IMR-90 (cell line): Measurements from ENCODE around the gene SLC2A8. TPM values are rescaled to one million over a fixed set of nuclear protein-coding genes. Genes with fewer than 3 reads are reported as not detected.

ENCODE experiments used
- ATAC-seq: fragments of 200-7000 bp; cut with Tn5 transposase; 2 replicates; pipeline ENCODE4 v1.9.1; 2020; ENCODE audit warnings: low read depth, mild to moderate bottlenecking, moderate library complexity
- BruUV-seq: library from RNA; stranded (reverse); fragments of 400-500 nt; replicated peaks from 2 replicates; lab custom pipeline; 2021; lab: Mats Ljungman, UMichigan
- CTCF ChIA-PET: fragments of 300-600 bp; formaldehyde crosslinking; extraction: SDS; loops from one replicate; lab custom pipeline; 2021; ENCODE audit warnings: antibody characterized with exemption; lab: Yijun Ruan, JAX
- POLR2A ChIA-PET: fragments of 300-600 bp; sonication (Branson Sonifier 250); formaldehyde crosslinking; loops from one replicate; lab custom pipeline; 2022; ENCODE audit warnings: antibody characterized with exemption; ENCODE audit not compliant: unreplicated experiment; lab: Charles Lee
- DNase-seq: peaks from one replicate; pipeline ENCODE4 v3.0.0; 2013
- H2AFZ ChIP-seq: replicated peaks from 2 replicates; pipeline ENCODE3; 2013; ENCODE audit warnings: low read length, mild to moderate bottlenecking; ENCODE audit not compliant: poor library complexity
- H2AK5ac ChIP-seq: 2 replicates; pipeline ENCODE4 v1.6.1; 2013; ENCODE audit warnings: low read depth, low read length, inconsistent platforms
- H2AK9ac ChIP-seq: replicated peaks from 2 replicates; pipeline ENCODE3; 2013; ENCODE audit warnings: mild to moderate bottlenecking, low read depth, low read length, moderate library complexity; ENCODE audit not compliant: poor library complexity
- H2BK120ac ChIP-seq: 2 replicates; pipeline ENCODE4 v1.6.1; 2013; ENCODE audit warnings: low read depth, low read length, inconsistent platforms
- H2BK15ac ChIP-seq: 3 replicates; pipeline ENCODE4 v1.6.1; 2013; ENCODE audit warnings: low read depth, low read length, inconsistent platforms
- H2BK20ac ChIP-seq: 2 replicates; pipeline ENCODE4 v1.6.1; 2013; ENCODE audit warnings: low read depth, mild to moderate bottlenecking, inconsistent platforms, low read length, moderate library complexity
- H2BK5ac ChIP-seq: 2 replicates; pipeline ENCODE4 v1.6.1; 2013; ENCODE audit warnings: mild to moderate bottlenecking, low read depth, low read length, inconsistent platforms; ENCODE audit not compliant: poor library complexity, severe bottlenecking
- H3K14ac ChIP-seq: replicated peaks from 2 replicates; pipeline ENCODE4 v1.6.1; 2013; ENCODE audit warnings: low read depth, low read length, inconsistent platforms
- H3K18ac ChIP-seq: 2 replicates; pipeline ENCODE4 v1.6.1; 2013; ENCODE audit warnings: low read depth, low read length, control low read depth
- H3K23ac ChIP-seq: 2 replicates; pipeline ENCODE4 v1.6.1; 2013; ENCODE audit warnings: low read depth, low read length, inconsistent platforms
- H3K27ac ChIP-seq: 2 replicates; pipeline ENCODE4 v1.5.1; 2013; ENCODE audit warnings: mild to moderate bottlenecking, control low read depth, low read length; ENCODE audit not compliant: insufficient read depth
- H3K27me3 ChIP-seq: 2 replicates; pipeline ENCODE4 v1.6.1; 2013; ENCODE audit warnings: low read length; ENCODE audit not compliant: control insufficient read depth, insufficient read depth
- H3K36me3 ChIP-seq: 2 replicates; pipeline ENCODE4 v1.6.1; 2013; ENCODE audit warnings: low read length, mixed read lengths; ENCODE audit not compliant: control insufficient read depth, insufficient read depth
- H3K4ac ChIP-seq: 2 replicates; pipeline ENCODE4 v1.6.1; 2013; ENCODE audit warnings: low read depth, low read length, inconsistent platforms
- H3K4me1 ChIP-seq: 2 replicates; pipeline ENCODE4 v1.6.1; 2013; ENCODE audit warnings: low read length, mixed read lengths; ENCODE audit not compliant: control insufficient read depth, insufficient read depth
- H3K4me2 ChIP-seq: 2 replicates; pipeline ENCODE4 v1.6.1; 2013; ENCODE audit warnings: low read depth, mild to moderate bottlenecking, control low read depth, low read length, moderate library complexity
- H3K4me3 ChIP-seq: 2 replicates; pipeline ENCODE4 v1.5.1; 2013; ENCODE audit warnings: low read depth, mild to moderate bottlenecking, control low read depth, low read length, moderate library complexity; ENCODE audit not compliant: insufficient read depth
- H3K56ac ChIP-seq: 2 replicates; pipeline ENCODE4 v1.6.1; 2013; ENCODE audit warnings: low read length, inconsistent platforms; ENCODE audit not compliant: insufficient read depth; ENCODE audit errors: extremely low read depth
- H3K79me1 ChIP-seq, 2 experiments: 2 replicates each; pipeline ENCODE4 v1.6.1; 2013; ENCODE audit warnings: low read length in 2 of 2, inconsistent platforms in 1 of 2, low read depth in 1 of 2
- H3K9ac ChIP-seq: 2 replicates; pipeline ENCODE4 v1.6.1; 2013; ENCODE audit warnings: low read depth, low read length, control low read depth
- H3K9me1 ChIP-seq: 2 replicates; pipeline ENCODE4 v1.6.1; 2013; ENCODE audit warnings: low read length, inconsistent platforms; ENCODE audit not compliant: insufficient read depth
- H3K9me3 ChIP-seq: 2 replicates; pipeline ENCODE4 v1.6.1; 2013; ENCODE audit warnings: low read length; ENCODE audit not compliant: control insufficient read depth, insufficient read depth
- H4K20me1 ChIP-seq: 2 replicates; pipeline ENCODE4 v1.6.1; 2013; ENCODE audit warnings: low read length, inconsistent platforms; ENCODE audit not compliant: insufficient read depth
- H4K5ac ChIP-seq: 2 replicates; pipeline ENCODE4 v1.6.1; 2013; ENCODE audit warnings: mild to moderate bottlenecking, low read depth, low read length, control low read depth
- H4K8ac ChIP-seq, 2 experiments: 2 replicates each; pipeline ENCODE4 v1.6.1; 2013; ENCODE audit warnings: low read depth in 2 of 2, low read length in 2 of 2, control low read depth in 1 of 2, inconsistent platforms in 1 of 2
- H4K91ac ChIP-seq: 2 replicates; pipeline ENCODE4 v1.6.1; 2013; ENCODE audit warnings: low read depth, low read length, inconsistent platforms; ENCODE audit not compliant: insufficient read depth
- CHD1 ChIP-seq: IDR thresholded peaks from 2 replicates; pipeline ENCODE4 v1.6.1; 2012; ENCODE audit warnings: low read depth, low read length, improper control_type of control experiment
- ELK1 ChIP-seq: fragments of 150-350 bp; IDR thresholded peaks from 2 replicates; pipeline ENCODE4 v1.6.1; 2016; ENCODE audit warnings: low read depth, mild to moderate bottlenecking, low read length, moderate library complexity, borderline replicate concordance
- NFE2L2 ChIP-seq: fragments of 150-350 bp; IDR thresholded peaks from 2 replicates; pipeline ENCODE4 v1.6.1; 2016; ENCODE audit warnings: low read depth, mild to moderate bottlenecking, low read length
- USF2 ChIP-seq: fragments of 150-350 bp; IDR thresholded peaks from 2 replicates; pipeline ENCODE4 v1.6.1; 2017; ENCODE audit warnings: mild to moderate bottlenecking, antibody characterized with exemption, low read length, low read depth
- WGBS, 2 experiments: methylation state at CpG; one replicate each; pipeline versions ENCODE4 v1.1.5 to v1.1.7; 2013; ENCODE audit warnings: missing lambda C conversion rate in 2 of 2; ENCODE audit not compliant: insufficient read length in 1 of 2; ENCODE audit errors: extremely low coverage in 2 of 2; 5-methylcytosine and 5-hydroxymethylcytosine counted together
- dilution Hi-C: fragments of 300-500 bp; cut with HindIII; formaldehyde crosslinking; loops from one replicate; pipeline ENCODE4 v1.14.3; 2018; ENCODE audit warnings: low sequenced_read_pairs; ENCODE audit not compliant: unreplicated experiment
- in situ Hi-C: fragments of 300-500 bp; cut with MboI; formaldehyde crosslinking; loops from 3 replicates; pipeline ENCODE4 v1.14.3; 2019; ENCODE audit warnings: low sequenced_read_pairs, inconsistent platforms, mixed read lengths
- intact Hi-C: fragments of 100-400 bp; cut with micrococcal nuclease; formaldehyde crosslinking; loops from 2 replicates; pipeline ENCODE4 v1.10.0; 2022
- polyA plus RNA-seq, 3 experiments: library from polyadenylated mRNA; depleted of rRNA; stranded (reverse); fragments of >200 nt; gene quantifications; 2 replicates each; pipeline ENCODE4 v1.2.3, GENCODE V29; 2012; ENCODE audit warnings: low replicate concordance in 1 of 3
- total RNA-seq: library from RNA; depleted of rRNA; stranded (reverse); fragments of >200 nt; gene quantifications from 2 replicates; pipeline ENCODE4 v1.2.3, GENCODE V29; 2012

The SLC2A8 gene
- total and polyA plus RNA-seq, 2 of the 4 experiments (the other 2 are of a cell fraction), result 9.0 to 12.0 TPM

- Histone ChIP-seq H3K56ac (no peak overlapping the region), H3K79me1 (no peaks in the 10 kb centered on the region), H4K91ac (no peak overlapping the region), H2BK5ac (no peak overlapping the region), H3K9ac (no peak overlapping the region), H2BK120ac (no peak overlapping the region), H3K9me1 (no peaks in the 10 kb centered on the region; the same call in 1 of the 2 replicates), H2AFZ (no peak overlapping the region), H4K5ac (no peak overlapping the region), H4K8ac (no peak overlapping the region), H3K4ac (no peak overlapping the region), H2AK9ac (no peak overlapping the region), H2BK20ac (no peak overlapping the region), H4K20me1 (no peaks in the 10 kb centered on the region), H3K4me1 (no peaks in the 10 kb centered on the region), H3K4me2 (no peak overlapping the region), H2BK15ac (no peak overlapping the region), H3K4me3 (no peak overlapping the region), H3K27ac (no peak overlapping the region), H3K27me3 (peaks cover 5% of the 10 kb centered on the region; the same call in 1 of the 2 replicates), H3K36me3 (no peaks in the 10 kb centered on the region), H3K9me3 (no peaks in the 10 kb centered on the region), H3K14ac (no peak overlapping the region), H3K23ac (no peak overlapping the region), H2AK5ac (no peak overlapping the region), H3K18ac (no peak overlapping the region)
- no peak for DNase-seq
- dilution Hi-C loops (no loop called here), intact Hi-C loops (no loop called here), in situ Hi-C loops (no loop called here)
- TF ChIP-seq USF2 (no peak), CHD1 (no peak), ELK1 (no peak), NFE2L2 (no peak)
- 98% methylated on average over 7 of the region's 10 CpGs; no CpG with 5 or more reads in 1 of the 2 experiments for WGBS, 2 experiments
- BruUV-seq, result no TSS peak
- no peak for ATAC-seq
- ChIA-PET CTCF (no interaction called here), POLR2A (no interaction called here)
These were observed 31.5 kb upstream of the SLC2A8 start for GRCh38 chr9:127365461-127365860.
